AG10803 (cell line): ENCODE results near the gene CD93.

Experiments
- DNase-seq: peaks from one replicate; pipeline ENCODE4 v3.0.0; 2010; ENCODE audit warnings: low read depth
- H3K4me3 ChIP-seq: 2 replicates; pipeline ENCODE4 v1.5.1; 2011; ENCODE audit warnings: mild to moderate bottlenecking, low read length, control low read depth
- CTCF ChIP-seq: conservative IDR thresholded peaks from 2 replicates; pipeline ENCODE4 v1.5.1; 2011; ENCODE audit warnings: mild to moderate bottlenecking, low read length, control low read depth, inconsistent platforms

The CD93 gene

DNA sequence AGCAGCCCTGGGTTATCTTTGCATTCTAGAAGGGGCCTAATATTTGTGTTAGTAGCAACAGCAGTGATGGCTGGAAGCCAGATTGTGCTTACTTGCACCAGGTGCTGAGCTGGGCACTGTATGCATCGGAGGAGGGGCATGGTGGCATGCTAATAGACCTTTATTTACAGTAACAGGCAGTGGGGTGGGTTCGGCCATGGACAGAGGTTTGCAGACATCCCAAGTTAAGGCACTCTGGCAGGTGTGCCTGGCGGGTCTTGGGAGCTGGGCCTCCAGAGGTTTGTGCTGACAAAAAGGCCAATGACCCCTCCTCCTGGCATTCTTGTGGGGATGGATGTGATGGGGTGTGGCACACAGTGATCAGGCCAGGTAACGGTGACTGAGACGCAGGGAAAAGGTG lies 39.0 kb upstream of the CD93 start:
- no peak overlapping the region for H3K4me3 ChIP-seq
- DNase-seq = no peak
- TF ChIP-seq CTCF = no peak

GRCh38 chr20:23123886-23124285 lies 37.8 kb upstream of the CD93 start:
- TF ChIP-seq CTCF = no peak
- no peak overlapping the region for H3K4me3 ChIP-seq
- DNase-seq = no peak

GRCh38 chr20:23122796-23123655 lies 36.9 kb upstream of the CD93 start:
- TF ChIP-seq CTCF = no peak
- no peak for DNase-seq
- H3K4me3 ChIP-seq = no peak overlapping the region

DNA sequence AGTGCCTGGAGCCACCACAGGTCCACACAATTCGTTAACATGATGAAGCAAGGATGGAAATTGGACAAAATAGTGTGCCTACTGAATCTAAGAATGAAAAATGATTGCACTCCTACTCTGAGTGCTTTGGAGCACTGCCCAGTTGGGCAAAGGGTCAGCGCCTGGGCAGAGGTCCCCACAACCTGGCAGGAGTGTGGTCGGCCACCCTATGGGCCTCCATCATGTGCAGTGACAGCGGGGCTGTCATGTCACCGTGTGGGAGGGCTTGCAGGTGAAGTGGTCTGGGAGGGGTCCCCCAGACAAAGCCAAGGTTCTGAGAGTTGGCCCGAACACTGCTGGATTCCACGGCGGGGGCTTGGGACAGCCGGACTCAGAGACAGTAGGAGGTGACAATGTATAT lies 36.2 kb upstream of the CD93 start:
- TF ChIP-seq CTCF = no peak
- no peak overlapping the region for H3K4me3 ChIP-seq
- DNase-seq = no peak

DNA sequence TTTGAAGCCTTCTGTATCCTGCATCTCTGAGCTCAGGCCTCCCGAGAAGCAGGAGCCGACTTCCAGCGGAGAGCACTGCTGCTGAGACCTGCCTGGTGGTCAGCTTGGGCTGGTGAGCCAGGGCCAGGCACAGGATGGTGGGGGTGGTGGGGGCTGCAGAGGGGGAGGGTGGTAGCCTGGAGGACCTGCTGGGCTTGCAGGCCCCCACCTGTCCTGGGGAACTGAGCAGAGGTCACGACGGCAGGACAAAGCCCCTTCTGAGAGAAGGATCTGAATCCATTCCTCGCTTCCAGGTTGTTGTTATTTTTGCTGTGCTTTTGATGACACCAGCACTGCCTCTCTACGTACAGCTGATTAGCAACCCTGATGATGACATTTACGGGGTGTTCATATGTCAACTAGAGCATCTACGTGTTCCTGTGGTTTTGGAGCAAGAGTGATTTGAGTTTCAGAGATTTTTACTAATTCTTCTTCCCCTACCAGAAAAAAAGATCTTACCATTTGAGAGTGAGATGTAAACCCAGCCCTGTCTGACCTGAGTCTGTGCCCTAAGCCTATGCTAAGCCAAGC lies 35.7 kb upstream of the CD93 start:
- H3K4me3 ChIP-seq = no peak overlapping the region
- TF ChIP-seq CTCF = no peak
- DNase-seq = no peak

GRCh38 chr20:23120936-23121750 lies 35.0 kb upstream of the CD93 start:
- no peak overlapping the region for H3K4me3 ChIP-seq
- DNase-seq = peak; percentile 8
- no peak for TF ChIP-seq CTCF
